Left ventricle myocardium inferior (tissue), 1 donor: ENCODE measurements around the gene KLHDC9. TPM values are rescaled to one million over a fixed set of nuclear protein-coding genes. Genes with fewer than 3 reads are reported as not detected.
A peak's percentile ranks its signal among the peaks of the same experiment; 100 is the strongest.
"Not testable (repeated sequence)": the region's sequence is repeated elsewhere in the genome, so short reads cannot be mapped to it uniquely, and the experiment has no call there.

Source experiments
- DNase-seq: peaks from one replicate; pipeline ENCODE4 v3.0.0-alpha.2; 2020
- H3K27ac ChIP-seq: fragments of 200-600 bp; replicated peaks from 2 replicates; pipeline ENCODE4 v1.8.0; 2021
- H3K27me3 ChIP-seq: fragments of 200-600 bp; 2 replicates; pipeline ENCODE4 v1.8.0; 2021; ENCODE audit warnings: low read depth
- H3K36me3 ChIP-seq: fragments of 200-600 bp; 2 replicates; pipeline ENCODE4 v1.8.0; 2021
- H3K4me1 ChIP-seq: fragments of 200-600 bp; 2 replicates; pipeline ENCODE4 v1.8.0; 2021
- H3K4me3 ChIP-seq: fragments of 200-600 bp; 2 replicates; pipeline ENCODE4 v1.8.0; 2021; ENCODE audit warnings: mild to moderate bottlenecking, moderate library complexity
- H3K9me3 ChIP-seq: fragments of 200-600 bp; replicated peaks from 2 replicates; pipeline ENCODE4 v1.8.0; 2021
- CTCF ChIP-seq: fragments of 200-600 bp; IDR thresholded peaks from 2 replicates; pipeline ENCODE4 v1.8.0; 2021; ENCODE audit warnings: antibody characterized with exemption, mild to moderate bottlenecking, borderline replicate concordance
- intact Hi-C: fragments of 100-400 bp; cut with micrococcal nuclease; formaldehyde crosslinking; loops from one replicate; pipeline ENCODE4 v1.11.0; 2022
- total RNA-seq: library from RNA; stranded (reverse); fragmentation: NEBNext Ultra II Directional; extraction: Animal tissue kit (Norgen Biotek cat#: 25700); gene quantifications from one replicate; pipeline ENCODE4 v1.2.1, GENCODE V29; 2021
- donor health status: DM: no; HTN: yes; CAD: no; lungs with severe emphysema.

KLHDC9 gene
- total RNA-seq, 1 donor from 2014 or later, result 9.1 TPM

- no peak for TF ChIP-seq CTCF
- Histone ChIP-seq H3K27me3 (no peaks in the 10 kb centered on the region), H3K36me3 (peaks cover 10% of the 10 kb centered on the region), H3K9me3 (no peaks in the 10 kb centered on the region), H3K4me3 (no peak overlapping the region), H3K27ac (no peak overlapping the region), H3K4me1 (peaks cover 53% of the 10 kb centered on the region)
- intact Hi-C loops, result no loop called here
- no peak for DNase-seq
Measured at GRCh38 chr1:161111527-161111926, 13.4 kb downstream of the KLHDC9 start.

- no peak for DNase-seq
- peaks cover 77% of the 10 kb centered on the region for H3K4me1 ChIP-seq
- H3K4me3 ChIP-seq, result no peak overlapping the region
- no peak for TF ChIP-seq CTCF
- peaks cover 10% of the 10 kb centered on the region for H3K36me3 ChIP-seq
- H3K9me3 ChIP-seq, result no peaks in the 10 kb centered on the region
- H3K27me3 ChIP-seq, result no peaks in the 10 kb centered on the region
- no peak overlapping the region for H3K27ac ChIP-seq
- intact Hi-C loops, result no loop called here
Measured at GRCh38 chr1:161113915-161114314, 15.8 kb downstream of the KLHDC9 start.

- Histone ChIP-seq H3K27me3 (no peaks in the 10 kb centered on the region), H3K36me3 (peaks cover 7% of the 10 kb centered on the region), H3K9me3 (no peaks in the 10 kb centered on the region), H3K27ac (no peak overlapping the region), H3K4me1 (peaks cover 84% of the 10 kb centered on the region), H3K4me3 (no peak overlapping the region)
- intact Hi-C loops, result no loop called here
- DNase-seq, result no peak
- TF ChIP-seq CTCF, result no peak
Measured at GRCh38 chr1:161114556-161114955, 16.4 kb downstream of the KLHDC9 start.

- H3K27ac ChIP-seq, result no peak overlapping the region
- no peaks in the 10 kb centered on the region for H3K9me3 ChIP-seq
- intact Hi-C loops, result no loop called here
- no peak for DNase-seq
- no peak overlapping the region for H3K4me3 ChIP-seq
- TF ChIP-seq CTCF, result no peak
- H3K4me1 ChIP-seq, result peaks cover 90% of the 10 kb centered on the region
- peaks cover 4% of the 10 kb centered on the region for H3K36me3 ChIP-seq
- no peaks in the 10 kb centered on the region for H3K27me3 ChIP-seq
Measured at GRCh38 chr1:161115132-161115711, 17.1 kb downstream of the KLHDC9 start.

- H3K4me3 ChIP-seq, H3K27ac ChIP-seq, intact Hi-C loops, H3K27me3 ChIP-seq, DNase-seq, H3K9me3 ChIP-seq: not testable (repeated sequence)
- H3K36me3 ChIP-seq, result peaks cover 12% of the 10 kb centered on the region
- peaks cover 98% of the 10 kb centered on the region for H3K4me1 ChIP-seq
Measured at GRCh38 chr1:161115961-161116360, 17.8 kb downstream of the KLHDC9 start.

DNA sequence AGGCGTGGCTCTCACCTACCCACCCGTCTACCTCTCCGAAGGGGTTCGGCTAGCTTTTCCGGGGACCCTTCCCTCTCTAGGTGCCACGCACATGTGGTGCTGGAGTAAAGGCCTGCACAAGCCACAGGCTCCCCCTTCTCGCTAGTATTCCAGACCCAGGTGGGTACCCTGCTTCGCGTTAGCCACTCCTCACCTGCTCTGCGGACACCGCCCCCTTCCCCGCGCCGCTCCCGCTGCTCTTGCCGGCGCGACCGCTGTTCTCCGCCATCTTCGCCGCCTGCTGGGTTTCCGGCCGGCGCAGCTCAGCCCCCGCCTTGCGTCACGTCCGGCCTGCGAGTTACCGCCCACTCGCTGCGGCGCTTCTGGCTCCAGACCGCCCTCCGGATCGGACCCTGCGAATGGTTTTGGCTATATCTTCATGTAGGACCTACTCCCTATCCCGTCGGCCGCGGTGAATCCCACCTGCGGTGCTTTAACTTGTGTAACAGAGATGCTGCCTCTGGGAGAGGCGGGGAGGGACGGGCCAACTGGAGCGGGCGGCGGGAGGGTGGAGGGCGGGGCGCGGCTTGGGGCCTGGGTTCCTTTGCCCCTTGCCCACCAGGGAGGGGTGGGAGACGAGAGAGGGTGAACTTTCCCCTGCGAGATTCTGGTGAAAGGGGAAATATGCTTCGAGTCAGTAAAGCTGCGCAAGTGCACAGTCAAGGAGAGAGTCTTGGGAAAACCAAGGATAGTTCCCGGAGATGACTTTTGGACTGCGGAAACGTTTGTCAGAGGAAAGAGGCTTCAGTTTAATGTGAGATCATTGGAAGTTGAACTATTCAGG lies 19.8 kb downstream of the KLHDC9 start, which contains the start of the genes NIT1 and PFDN2:
NIT1 (plus strand) TSS at position 347 of the 823 bp plus-strand sequence; CDS start at position 419, 72 bp downstream.
PFDN2 (minus strand) TSS at position 279 of the 823 bp plus-strand sequence; CDS start at position 268, 11 bp downstream.
- H3K27ac ChIP-seq, result peak within 1 kb of the TSS; percentile 91
- intact Hi-C loops, result no loop called here
- peaks cover 32% of the 10 kb centered on the region for H3K36me3 ChIP-seq
- no peaks in the 10 kb centered on the region for H3K9me3 ChIP-seq
- peak; percentile 90 for DNase-seq
- H3K4me1 ChIP-seq, result peaks cover 87% of the 10 kb centered on the region
- TF ChIP-seq CTCF, result no peak
- H3K27me3 ChIP-seq, result no peaks in the 10 kb centered on the region
- H3K4me3 ChIP-seq, result peak within 1 kb of the TSS; percentile 87
